ES-I3 (cell line): ENCODE results near the gene DPP10.

Experiments
- H3K36me3 ChIP-seq: 2 replicates; pipeline ENCODE4 v1.6.1; 2013; ENCODE audit warnings: mild to moderate bottlenecking, low read length, control low read depth, moderate library complexity; ENCODE audit not compliant: insufficient read depth
- H3K4me1 ChIP-seq: 2 replicates; pipeline ENCODE4 v1.6.1; 2013; ENCODE audit warnings: mild to moderate bottlenecking, control low read depth, low read length; ENCODE audit not compliant: insufficient read depth
- H3K9ac ChIP-seq: 2 replicates; pipeline ENCODE4 v1.6.1; 2013; ENCODE audit warnings: low read depth, mild to moderate bottlenecking, low read length, moderate library complexity
- H3K9me3 ChIP-seq: 2 replicates; pipeline ENCODE4 v1.6.1; 2013; ENCODE audit warnings: mild to moderate bottlenecking, low read length, moderate library complexity; ENCODE audit not compliant: control insufficient read depth, insufficient read depth

Gene DPP10

DNA sequence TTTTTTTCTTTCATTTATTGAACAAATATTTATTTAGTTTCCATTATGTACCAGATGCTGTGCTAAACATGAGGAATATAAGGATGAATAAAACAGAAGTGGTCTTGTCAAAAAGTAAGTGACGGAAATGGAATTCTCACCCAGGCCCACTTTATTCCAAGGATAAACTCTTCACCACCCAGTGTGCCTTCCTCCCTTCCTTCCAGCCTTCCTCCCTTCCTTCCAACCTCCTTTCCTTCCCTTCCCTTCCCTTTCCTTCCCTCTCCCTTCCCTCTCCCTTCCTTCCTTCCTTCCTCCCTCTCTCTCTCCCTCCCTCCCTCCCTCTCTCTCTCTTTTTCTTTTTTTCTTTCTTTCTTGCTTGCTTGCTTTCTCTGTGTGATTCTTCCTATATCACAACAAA is 240.8 kb downstream of the DPP10 start:
- Histone ChIP-seq H3K9ac (no peak overlapping the region), H3K9me3 (no peaks in the 10 kb centered on the region), H3K36me3 (no peaks in the 10 kb centered on the region), H3K4me1 (peaks cover 20% of the 10 kb centered on the region)

DNA sequence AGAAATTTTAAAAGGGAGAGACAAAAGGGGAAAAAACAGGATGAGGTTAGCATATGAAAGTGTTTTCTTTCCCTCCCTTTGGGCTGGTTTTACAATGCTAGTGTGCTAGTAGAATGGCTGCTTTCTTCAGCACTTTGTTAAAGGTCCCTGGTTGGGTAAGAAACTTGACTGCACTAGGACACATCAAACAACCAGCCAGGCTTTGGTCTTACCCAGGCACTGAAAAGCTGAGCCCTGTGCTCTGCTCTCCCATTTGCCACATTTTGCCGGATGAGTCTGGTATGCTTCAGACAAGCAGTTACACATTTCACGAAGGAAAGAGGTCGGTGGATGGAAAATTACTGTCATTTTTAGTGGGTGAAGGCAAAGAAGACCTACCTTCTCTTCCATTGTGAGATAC is 242.0 kb downstream of the DPP10 start:
- Histone ChIP-seq H3K4me1 (peaks cover 20% of the 10 kb centered on the region), H3K9me3 (no peaks in the 10 kb centered on the region), H3K36me3 (no peaks in the 10 kb centered on the region), H3K9ac (no peak overlapping the region)

DNA sequence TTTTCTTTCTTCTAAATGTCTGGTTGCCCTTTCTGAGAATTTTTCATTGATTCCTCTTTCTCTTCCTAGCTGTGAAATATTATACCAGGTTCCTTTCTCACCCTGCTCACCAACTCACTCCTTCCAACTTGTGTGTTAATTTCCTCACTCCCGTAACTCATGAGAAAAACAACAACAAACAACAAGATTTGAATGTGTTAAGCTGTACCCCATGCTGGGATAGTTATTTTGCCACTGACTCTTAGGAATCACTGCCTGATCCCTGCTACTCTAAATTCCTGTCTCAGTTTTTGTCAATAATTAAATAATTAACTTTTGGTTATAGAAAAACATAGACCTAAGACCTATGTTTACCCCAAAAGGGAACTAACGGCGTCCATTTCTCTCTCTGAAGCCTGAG is 242.7 kb downstream of the DPP10 start:
- H3K9ac ChIP-seq, result no peak overlapping the region
- H3K9me3 ChIP-seq, result no peaks in the 10 kb centered on the region
- H3K4me1 ChIP-seq, result peaks cover 20% of the 10 kb centered on the region
- no peaks in the 10 kb centered on the region for H3K36me3 ChIP-seq

DNA sequence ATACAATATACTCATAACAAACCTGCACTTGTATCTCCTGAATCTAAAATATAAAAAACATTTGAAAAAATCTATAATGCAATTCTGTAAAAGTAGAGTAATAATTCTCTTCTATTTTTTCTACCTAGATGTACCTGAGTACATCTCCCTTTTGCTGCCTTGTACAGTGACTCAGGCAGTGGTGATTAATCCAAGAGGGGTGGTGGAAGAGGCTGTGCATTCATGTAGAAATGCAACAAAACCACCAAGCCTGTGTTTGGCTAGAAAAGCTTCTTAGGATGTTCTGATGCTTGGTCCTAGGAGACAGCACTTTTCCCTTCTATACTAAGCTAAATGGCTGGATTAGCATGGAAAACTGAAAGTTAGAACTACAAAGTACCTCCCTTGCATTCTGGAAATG is 245.8 kb downstream of the DPP10 start:
- Histone ChIP-seq H3K36me3 (no peaks in the 10 kb centered on the region), H3K4me1 (peaks cover 20% of the 10 kb centered on the region), H3K9me3 (no peaks in the 10 kb centered on the region), H3K9ac (no peak overlapping the region)

DNA sequence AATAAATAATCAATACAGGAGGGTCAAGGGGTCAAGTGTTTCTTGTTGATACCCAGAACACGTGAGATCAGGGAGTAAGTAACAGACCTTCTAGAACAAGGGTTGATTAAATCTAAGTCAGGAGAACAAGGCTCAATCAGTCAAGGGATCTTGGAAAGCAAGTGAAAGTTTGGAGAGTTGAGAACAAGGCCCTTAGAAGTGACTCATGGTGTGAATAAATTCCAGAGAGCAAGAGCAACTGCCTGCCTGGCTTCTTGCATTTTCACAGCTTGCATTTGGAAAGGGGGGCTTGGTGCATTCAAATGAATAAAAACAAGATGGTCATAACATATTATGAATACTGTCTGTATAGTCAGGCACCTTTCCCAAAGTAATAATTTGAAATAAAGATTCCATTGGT is 256.1 kb downstream of the DPP10 start:
- peaks cover 12% of the 10 kb centered on the region for H3K4me1 ChIP-seq
- H3K36me3 ChIP-seq, result no peaks in the 10 kb centered on the region
- H3K9ac ChIP-seq, result no peak overlapping the region
- 0 out of 2 replicates have a peak, but pooled peaks cover 2% of the 10 kb centered on the region for H3K9me3 ChIP-seq

DNA sequence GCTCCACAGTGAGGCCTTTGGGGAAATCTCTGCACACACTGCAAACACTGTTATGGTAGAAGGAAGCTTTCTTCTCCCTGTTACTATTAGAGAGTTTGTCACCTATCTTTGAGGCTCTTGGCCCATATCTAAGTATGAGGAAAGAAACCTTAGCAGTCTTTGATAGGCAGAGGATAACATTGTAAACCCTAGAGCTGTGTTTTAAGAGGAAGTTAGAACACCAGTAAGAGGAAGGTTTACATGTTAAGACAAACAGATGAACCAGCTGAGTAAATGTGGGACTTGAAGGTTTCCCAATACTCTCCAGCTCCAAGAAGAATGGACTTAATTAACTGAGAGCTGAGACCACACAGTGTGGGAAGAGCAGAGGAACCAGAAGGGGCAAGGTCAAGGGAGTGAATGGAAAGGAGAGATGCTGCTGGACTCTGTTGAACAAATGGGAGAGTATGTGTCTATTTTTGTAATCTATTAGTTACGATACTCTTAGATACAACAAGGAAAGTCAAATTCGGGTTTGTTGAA is 257.0 kb downstream of the DPP10 start:
- Histone ChIP-seq H3K9ac (no peak overlapping the region), H3K4me1 (peaks cover 12% of the 10 kb centered on the region), H3K36me3 (no peaks in the 10 kb centered on the region), H3K9me3 (0 out of 2 replicates have a peak, but pooled peaks cover 2% of the 10 kb centered on the region)

DNA sequence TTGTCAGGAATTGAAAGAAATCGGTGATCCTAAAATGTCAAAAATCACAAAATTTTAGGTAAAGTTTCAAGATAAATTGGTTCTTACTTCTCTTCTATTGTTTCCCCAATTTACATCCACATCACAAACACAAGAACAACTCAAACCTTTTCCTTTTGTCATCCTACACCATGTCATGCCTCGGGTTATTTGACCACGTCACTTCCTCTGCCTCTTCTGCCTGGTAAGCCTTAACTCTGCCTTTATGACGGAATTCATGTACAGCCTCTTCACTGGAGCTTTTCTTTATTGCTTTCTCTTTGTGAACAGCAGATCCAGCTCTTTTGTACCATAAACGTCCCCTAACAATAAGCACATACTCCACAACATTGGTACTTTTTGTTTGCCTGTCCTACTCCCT is 258.0 kb downstream of the DPP10 start:
- Histone ChIP-seq H3K9ac (no peak overlapping the region), H3K4me1 (peaks cover 12% of the 10 kb centered on the region), H3K9me3 (0 out of 2 replicates have a peak, but pooled peaks cover 2% of the 10 kb centered on the region), H3K36me3 (no peaks in the 10 kb centered on the region)

DNA sequence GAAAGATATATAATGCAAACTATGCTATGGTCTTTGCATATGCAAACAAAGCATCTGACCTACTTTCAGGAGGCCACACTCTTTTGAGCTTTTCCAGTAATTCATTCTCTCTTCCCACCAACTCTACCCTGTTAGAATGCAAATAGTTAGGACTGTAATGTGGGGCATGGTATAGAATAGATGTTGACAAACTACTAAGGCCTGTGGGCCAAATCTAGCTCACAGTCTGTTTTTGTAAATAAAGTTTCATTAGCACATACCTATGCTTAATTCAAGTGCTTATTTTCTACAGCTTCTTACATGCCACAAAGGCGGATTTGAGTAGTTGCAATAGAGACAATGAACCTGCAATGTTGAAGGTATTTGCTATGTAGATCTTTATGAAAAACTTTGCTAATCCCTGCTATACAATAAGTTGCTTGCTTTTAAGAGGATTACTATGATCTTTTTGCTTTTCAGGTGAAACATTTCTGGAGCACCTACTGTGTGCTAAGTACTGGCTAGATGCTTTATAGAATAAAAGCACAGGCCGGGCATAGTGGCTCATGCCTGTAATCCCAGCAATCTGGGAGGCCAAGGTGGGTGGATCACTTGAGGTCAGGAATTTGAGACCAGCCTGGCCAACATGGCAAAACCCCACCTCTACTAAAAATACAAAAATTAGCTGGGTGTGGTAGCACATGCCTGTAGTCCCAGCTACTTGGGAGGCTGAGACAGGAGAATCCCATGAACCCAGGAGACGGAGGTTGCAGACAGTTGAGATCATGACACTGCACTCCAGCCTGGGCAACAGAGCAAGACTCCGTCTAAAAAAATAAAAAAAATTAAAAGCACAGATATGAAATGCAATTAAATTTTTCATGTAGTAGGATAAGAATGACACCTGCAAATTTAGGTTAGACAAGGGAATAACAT is 267.8 kb downstream of the DPP10 start:
- Histone ChIP-seq H3K4me1 (peaks cover 20% of the 10 kb centered on the region; the same call in 1 of the 2 replicates), H3K36me3 (no peaks in the 10 kb centered on the region), H3K9me3 (no peaks in the 10 kb centered on the region), H3K9ac (no peak overlapping the region)

DNA sequence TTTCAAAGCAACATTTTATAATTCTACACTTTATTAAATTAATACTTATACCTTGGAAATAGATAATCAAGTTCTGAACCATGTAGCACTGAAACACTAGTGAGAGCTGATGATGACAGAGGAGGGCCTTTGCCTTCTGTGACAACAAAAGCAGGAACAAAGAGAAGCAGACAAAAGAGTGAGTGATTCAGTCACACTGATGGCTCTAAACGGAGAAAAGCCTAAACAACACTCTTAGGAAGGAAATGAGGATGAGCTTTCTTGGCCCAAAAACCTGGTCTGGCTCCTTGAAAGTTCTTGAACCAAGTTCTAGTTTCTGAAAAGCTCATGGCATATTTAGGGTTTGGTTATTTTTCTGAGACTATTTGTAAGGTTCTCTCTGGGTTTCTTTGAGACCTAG is 271.9 kb downstream of the DPP10 start:
- peaks cover 17% of the 10 kb centered on the region; the same call in 1 of the 2 replicates for H3K4me1 ChIP-seq
- H3K36me3 ChIP-seq, result no peaks in the 10 kb centered on the region
- no peaks in the 10 kb centered on the region for H3K9me3 ChIP-seq
- H3K9ac ChIP-seq, result no peak overlapping the region

DNA sequence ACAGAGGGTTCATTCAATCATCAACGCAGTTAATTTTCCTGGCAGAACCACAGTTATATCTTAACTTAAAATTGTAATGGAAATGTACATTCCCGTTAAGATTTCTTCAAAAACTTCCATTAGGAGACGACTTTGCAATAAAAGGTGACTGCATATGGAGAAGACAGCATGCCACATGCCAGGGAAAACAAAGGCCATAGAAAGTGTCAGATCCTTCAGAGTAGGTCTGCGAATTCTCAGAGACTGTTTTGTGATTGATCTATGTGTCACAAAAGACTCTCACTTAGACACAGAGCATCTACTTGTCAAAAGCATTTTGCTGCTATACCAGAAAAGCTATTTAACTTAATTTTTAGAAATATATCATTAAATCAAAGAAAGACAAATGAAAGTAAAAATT is 274.6 kb downstream of the DPP10 start:
- Histone ChIP-seq H3K9ac (no peak overlapping the region), H3K36me3 (no peaks in the 10 kb centered on the region), H3K4me1 (peaks cover 7% of the 10 kb centered on the region; the same call in 1 of the 2 replicates), H3K9me3 (no peaks in the 10 kb centered on the region)

DNA sequence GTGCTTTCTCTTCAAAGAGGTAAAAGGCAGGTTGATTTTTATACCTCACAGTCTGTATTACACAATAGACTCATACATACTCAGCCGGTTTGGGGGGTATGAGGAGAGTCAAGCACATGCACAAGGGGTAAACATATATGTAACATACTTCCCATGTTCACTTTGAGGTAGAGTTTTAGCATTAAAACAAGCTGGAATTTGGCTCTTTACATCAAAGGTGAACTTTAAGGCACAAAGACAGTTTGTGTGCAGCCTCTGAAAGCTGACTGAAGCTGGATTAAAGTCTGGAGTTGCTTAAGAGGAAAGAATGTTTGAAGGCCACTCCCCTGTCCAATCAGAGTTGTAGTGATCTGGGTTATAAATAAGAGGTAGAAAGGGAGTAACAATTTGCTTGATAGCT is 282.0 kb downstream of the DPP10 start:
- no peaks in the 10 kb centered on the region for H3K9me3 ChIP-seq
- 0 out of 2 replicates have a peak, but pooled peaks cover 3% of the 10 kb centered on the region for H3K4me1 ChIP-seq
- no peaks in the 10 kb centered on the region for H3K36me3 ChIP-seq
- no peak overlapping the region for H3K9ac ChIP-seq

DNA sequence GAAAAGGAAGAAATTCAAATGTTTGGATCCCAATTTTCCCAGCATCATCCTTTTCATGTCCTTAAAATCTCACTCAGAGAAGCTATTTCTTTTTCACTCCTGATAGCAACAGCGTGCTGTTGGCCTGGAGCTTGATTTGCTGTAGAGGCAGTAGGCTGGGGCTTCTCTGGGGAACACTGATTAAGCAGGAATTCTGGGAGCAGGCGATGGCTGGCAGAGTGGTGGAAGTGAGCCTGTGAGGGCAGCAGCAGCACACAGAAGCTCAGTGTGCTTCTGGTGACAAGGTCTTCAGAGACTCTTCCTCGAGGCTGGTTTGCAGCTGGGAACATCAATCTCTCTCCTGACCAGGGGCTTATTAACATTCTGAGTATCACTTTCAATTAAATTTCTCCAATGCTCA is 284.6 kb downstream of the DPP10 start:
- Histone ChIP-seq H3K4me1 (0 out of 2 replicates have a peak, but pooled peaks cover 3% of the 10 kb centered on the region), H3K36me3 (no peaks in the 10 kb centered on the region), H3K9me3 (no peaks in the 10 kb centered on the region), H3K9ac (no peak overlapping the region)

DNA sequence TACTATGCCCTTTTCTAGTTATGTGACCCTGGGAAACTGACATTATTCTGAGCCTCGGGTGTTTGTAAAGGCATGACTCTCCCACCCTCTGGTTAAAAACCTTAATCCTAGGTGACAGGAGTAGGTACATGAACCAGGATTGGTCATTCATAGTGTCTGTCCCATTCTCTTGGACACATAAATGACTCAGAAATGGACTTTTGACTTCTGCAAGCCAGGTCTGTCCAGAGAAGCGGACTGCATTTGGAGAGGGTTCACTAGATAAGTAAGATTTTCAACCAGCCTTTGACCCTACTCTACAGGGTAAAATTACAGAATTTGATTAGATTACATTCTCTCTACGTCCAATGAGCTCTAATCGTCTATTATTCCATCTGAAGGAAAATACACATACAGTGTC is 285.9 kb downstream of the DPP10 start:
- H3K9me3 ChIP-seq, result no peaks in the 10 kb centered on the region

DNA sequence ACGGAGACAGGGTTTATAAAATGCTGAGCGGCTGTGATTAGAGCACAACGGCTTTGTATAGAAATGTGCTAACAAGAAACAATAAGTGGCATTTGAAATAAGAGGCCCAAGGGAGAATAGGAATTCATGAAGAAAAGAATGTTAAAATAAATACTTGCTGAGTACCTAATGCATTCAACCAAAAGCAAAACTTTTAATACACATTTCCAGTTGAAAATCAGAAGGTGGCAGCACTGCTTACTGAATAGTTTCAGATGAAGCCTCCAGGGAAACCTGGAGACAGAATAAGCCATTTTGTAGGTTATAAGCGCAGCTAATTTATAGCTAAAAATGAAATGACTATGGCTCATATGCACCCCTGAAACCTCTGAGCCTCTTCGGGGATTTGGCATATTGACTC is 286.6 kb downstream of the DPP10 start:
- no peaks in the 10 kb centered on the region for H3K9me3 ChIP-seq
- 0 out of 2 replicates have a peak, but pooled peaks cover 3% of the 10 kb centered on the region for H3K4me1 ChIP-seq
- H3K9ac ChIP-seq, result no peak overlapping the region

More for the DNA sequence above, 285.9 kb downstream of the DPP10 start:
- Histone ChIP-seq H3K9ac (no peak overlapping the region), H3K4me1 (0 out of 2 replicates have a peak, but pooled peaks cover 3% of the 10 kb centered on the region), H3K36me3 (no peaks in the 10 kb centered on the region)

DNA sequence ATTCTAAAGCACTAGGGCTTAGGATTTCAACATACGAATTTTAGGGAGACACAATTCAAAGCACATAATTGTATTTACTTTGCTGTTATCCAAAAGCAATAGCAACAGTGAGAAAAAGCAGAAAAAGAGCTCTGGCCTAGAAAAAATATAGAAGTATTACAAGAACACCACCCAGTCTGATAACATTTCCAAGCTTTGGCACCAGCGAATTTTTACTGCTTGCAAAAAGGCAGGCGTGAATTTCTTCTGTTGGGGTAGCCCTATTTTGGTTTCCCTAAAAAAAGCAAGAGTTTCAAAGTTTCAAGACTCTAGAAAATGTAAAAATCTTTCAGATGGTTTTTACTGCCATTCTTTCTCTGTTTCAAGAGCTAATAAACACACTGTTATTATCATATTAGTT is 292.7 kb downstream of the DPP10 start:
- Histone ChIP-seq H3K9ac (no peak overlapping the region), H3K9me3 (no peaks in the 10 kb centered on the region), H3K36me3 (no peaks in the 10 kb centered on the region), H3K4me1 (no peaks in the 10 kb centered on the region)

More for the DNA sequence above, 286.6 kb downstream of the DPP10 start:
- no peaks in the 10 kb centered on the region for H3K36me3 ChIP-seq
